Uterus (tissue), 4 donors: ENCODE measurements around the gene ZNF714. TPM values are rescaled to one million over a fixed set of nuclear protein-coding genes. Genes with fewer than 3 reads are reported as not detected.

Source experiments
- DNase-seq, 2 donors: peaks; one replicate each; pipeline ENCODE4 v3.0.0-alpha.2; 2019 to 2020
- H3K27ac ChIP-seq, 2 donors: fragments of 200-600 bp; sonication (generic); 1 replicate in 1 of 2; 2 replicates in 1 of 2; pipeline ENCODE4 v1.5.1; 2016 to 2018
- H3K27me3 ChIP-seq, 2 donors: fragments of 200-600 bp; sonication (generic); one replicate each; pipeline ENCODE4 v1.5.1; 2018 to 2019; ENCODE audit warnings: control low read depth in 1 of 2
- H3K36me3 ChIP-seq, 2 donors: fragments of 200-600 bp; sonication (generic); one replicate each; pipeline ENCODE4 v1.5.1; 2019; ENCODE audit warnings: control low read depth in 1 of 2
- H3K4me1 ChIP-seq, 2 donors: fragments of 200-600 bp; sonication (generic); one replicate each; pipeline ENCODE4 v1.5.1; 2018 to 2019; ENCODE audit warnings: control low read depth in 1 of 2
- H3K4me3 ChIP-seq, 2 donors: fragments of 200-600 bp; sonication (generic); 1 replicate in 1 of 2; 2 replicates in 1 of 2; pipeline ENCODE4 v1.5.1; 2018 to 2019; ENCODE audit warnings: mild to moderate bottlenecking in 1 of 2
- H3K9me3 ChIP-seq, 2 donors: fragments of 200-600 bp; sonication (generic); one replicate each; pipeline ENCODE4 v1.5.1; 2019; ENCODE audit warnings: control low read depth in 1 of 2
- CTCF ChIP-seq, 4 experiments: fragments of 200-600 bp in 2 of 4; fragments of 450-650 bp in 2 of 4; sonication (generic) in 2 of 4; IDR thresholded peaks; one replicate each; pipeline ENCODE4 v1.5.1; 2016 to 2019; ENCODE audit warnings: antibody characterized with exemption in 4 of 4, mild to moderate bottlenecking in 2 of 4, moderate library complexity in 1 of 4
- POLR2A ChIP-seq, 2 donors: fragments of 450-650 bp; IDR thresholded peaks; one replicate each; pipeline ENCODE4 v1.6.1; 2016; ENCODE audit warnings: antibody characterized with exemption in 2 of 2, mild to moderate bottlenecking in 1 of 2, moderate library complexity in 1 of 2
- intact Hi-C: fragments of 100-400 bp; cut with DNase I; formaldehyde crosslinking; loops from one replicate; pipeline ENCODE4 v1.15.1; 2023; ENCODE audit warnings: low total_unique reads
- small RNA-seq: library from RNA; depleted of rRNA; stranded (forward); fragments of <200 nt; gene quantifications from one replicate; pipeline ENCODE3, GENCODE V24; 2016
- total RNA-seq, 4 donors: library from RNA; depleted of rRNA in 3 of 4; stranded (reverse); fragments of >200 nt in 3 of 4; gene quantifications; one replicate each; pipeline versions ENCODE4 v1.1.0 to v1.2.4, GENCODE V29; 2014 to 2023
- donor health status: DM: yes; HTN: yes; CAD: no.

The ZNF714 gene
- total RNA-seq, 4 donors from 2014 or later = 3.3 to 28.2 (median 5.8) TPM

DNA sequence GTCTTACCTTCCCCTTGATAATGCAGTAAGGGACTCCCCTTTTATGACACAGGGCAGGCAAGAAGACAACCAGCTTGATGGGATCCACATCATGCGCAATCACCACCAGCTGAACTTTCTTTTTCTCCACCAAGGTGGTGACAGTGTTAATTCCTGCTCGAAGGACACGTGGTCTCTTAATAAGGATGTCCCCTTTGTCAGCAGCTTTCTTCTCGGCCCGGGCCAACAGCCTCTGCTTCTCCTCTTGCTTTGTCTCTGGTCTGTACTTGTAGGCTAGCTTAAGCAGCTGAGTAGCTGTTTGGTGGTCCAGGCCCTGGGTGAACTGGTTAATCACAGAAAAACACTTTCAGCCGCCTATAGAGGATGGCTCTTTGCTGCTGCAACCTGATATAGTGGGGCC is 67.9 kb downstream of the ZNF714 start:
- Histone ChIP-seq H3K4me3 (no peak overlapping the region), H3K36me3 (no peaks in the 10 kb centered on the region), H3K27ac (no peak overlapping the region), H3K27me3 (no peaks in the 10 kb centered on the region), H3K9me3 (no peaks in the 10 kb centered on the region), H3K4me1 (no peaks in the 10 kb centered on the region)
- intact Hi-C loops = no loop called here
- TF ChIP-seq POLR2A (IDR thresholded peaks at IDR 0.05) (no peak), CTCF (IDR thresholded peaks at IDR 0.05) (no peak)
- no peak for DNase-seq

GRCh38 chr19:21151460-21151859 is 69.5 kb downstream of the ZNF714 start:
- intact Hi-C loops = no loop called here
- no peaks in the 10 kb centered on the region for H3K4me1 ChIP-seq
- no peaks in the 10 kb centered on the region for H3K36me3 ChIP-seq
- DNase-seq = no peak
- H3K27me3 ChIP-seq = no peaks in the 10 kb centered on the region
- TF ChIP-seq CTCF (IDR thresholded peaks at IDR 0.05) = no peak
- TF ChIP-seq POLR2A (IDR thresholded peaks at IDR 0.05) = no peak
- H3K4me3 ChIP-seq = no peak overlapping the region
- H3K9me3 ChIP-seq = no peaks in the 10 kb centered on the region
- no peak overlapping the region for H3K27ac ChIP-seq

GRCh38 chr19:21158523-21159135 is 76.6 kb downstream of the ZNF714 start:
- Histone ChIP-seq H3K27ac (no peak overlapping the region), H3K36me3 (peaks cover 0 to 2% of the 10 kb centered on the region in 2 donors), H3K4me1 (no peaks in the 10 kb centered on the region), H3K9me3 (no peaks in the 10 kb centered on the region), H3K4me3 (no peak overlapping the region), H3K27me3 (no peaks in the 10 kb centered on the region)
- no peak for DNase-seq
- intact Hi-C loops = no loop called here
- TF ChIP-seq POLR2A (IDR thresholded peaks at IDR 0.05) (no peak), CTCF (IDR thresholded peaks at IDR 0.05) (no peak)

DNA sequence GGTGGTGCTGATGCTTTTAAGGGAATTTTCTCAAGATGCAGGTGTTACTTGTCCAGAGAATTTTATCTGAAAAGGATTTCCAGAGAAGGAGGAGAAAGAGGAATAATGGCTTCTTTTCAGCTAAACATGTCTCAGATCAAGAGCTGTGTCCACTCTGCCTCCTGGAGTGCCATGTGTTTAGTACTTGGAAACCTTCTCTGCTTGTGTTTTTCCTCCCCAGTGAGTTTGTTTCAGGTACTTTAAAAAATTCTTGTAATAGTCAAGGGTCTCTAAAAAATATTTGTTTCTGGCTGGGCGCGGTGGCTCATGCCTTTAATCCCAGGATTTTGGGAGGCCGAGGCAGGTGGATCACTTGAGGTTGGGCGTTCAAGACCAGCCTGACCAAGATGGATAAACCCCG is 82.5 kb downstream of the ZNF714 start:
- Histone ChIP-seq H3K27me3 (no peaks in the 10 kb centered on the region), H3K4me3 (no peak overlapping the region), H3K36me3 (peaks cover 0 to 2% of the 10 kb centered on the region in 2 donors), H3K9me3 (no peaks in the 10 kb centered on the region), H3K27ac (no peak overlapping the region), H3K4me1 (no peaks in the 10 kb centered on the region)
- TF ChIP-seq CTCF (IDR thresholded peaks at IDR 0.05) (no peak), POLR2A (IDR thresholded peaks at IDR 0.05) (no peak)
- DNase-seq = no peak
- intact Hi-C loops = no loop called here

GRCh38 chr19:21166436-21166835 is 84.4 kb downstream of the ZNF714 start:
- Histone ChIP-seq H3K27ac (no peak overlapping the region), H3K4me1 (no peaks in the 10 kb centered on the region), H3K4me3 (no peak overlapping the region), H3K27me3 (no peaks in the 10 kb centered on the region), H3K36me3 (no peaks in the 10 kb centered on the region), H3K9me3 (no peaks in the 10 kb centered on the region)
- TF ChIP-seq CTCF (IDR thresholded peaks at IDR 0.05) (no peak), POLR2A (IDR thresholded peaks at IDR 0.05) (no peak)
- no peak for DNase-seq
- intact Hi-C loops = no loop called here

Small RNAs within 50 kb of the gene (small RNA-seq; reads per million reads assigned to genes)
- not detected for gene RNA5SP469

Other genes with a start within 250 kb of the ZNF714 start
- 100 to 1,000 TPM in 1 of 4 donors, 10 to 100 TPM in 1, 1 to 10 TPM in 2; 3.8 to 309 (median 15.2) TPM for gene ZNF85, start 159.0 kb upstream of the ZNF714 start, total RNA-seq
- gene ZNF430, start 61.5 kb upstream of the ZNF714 start, total RNA-seq = 100 to 1,000 TPM in 1 of 4 donors, 10 to 100 TPM in 2, 1 to 10 TPM in 1; 3.8 to 173 (median 26.0) TPM
- 10 to 100 TPM in 2 of 4 donors, 1 to 10 TPM in 2; 2.1 to 25.2 (median 11.8) TPM for gene ZNF431, start 59.8 kb downstream of the ZNF714 start, total RNA-seq
- 10 to 100 TPM in 3 of 4 donors, 1 to 10 TPM in 1; 2.3 to 30.4 (median 26.1) TPM for gene ZNF708, start 247.2 kb downstream of the ZNF714 start, total RNA-seq